NCI-H2107 (cell line): ENCODE measurements around the gene CSTF3.
"Not testable (repeated sequence)": the region's sequence is repeated elsewhere in the genome, so short reads cannot be mapped to it uniquely, and the experiment has no call there.

Experiments
- DNase-seq: peaks from one replicate; lab custom pipeline; 2025; lab: John Stamatoyannopoulos, UW

The CSTF3 gene

DNA sequence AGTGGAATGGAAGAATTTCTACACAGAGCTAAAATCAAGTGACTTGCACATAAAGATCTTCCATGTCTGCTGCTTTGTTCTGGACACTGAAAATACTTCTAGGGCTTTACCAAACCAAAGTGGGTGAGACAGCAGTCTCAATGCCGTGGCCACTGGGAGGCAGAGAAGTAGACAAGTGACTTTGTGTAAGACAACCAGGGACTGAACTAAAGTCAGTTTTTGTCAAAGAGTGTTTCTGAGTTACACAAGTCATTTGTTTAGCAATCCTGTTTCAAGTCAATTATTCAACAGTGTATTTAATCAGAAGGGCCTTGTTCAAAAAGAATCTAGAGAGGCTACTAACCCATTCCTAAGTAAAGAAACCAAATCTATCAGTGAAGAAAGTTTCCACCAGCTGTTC is 75.3 kb downstream of the CSTF3 start:
- no peak for DNase-seq

DNA sequence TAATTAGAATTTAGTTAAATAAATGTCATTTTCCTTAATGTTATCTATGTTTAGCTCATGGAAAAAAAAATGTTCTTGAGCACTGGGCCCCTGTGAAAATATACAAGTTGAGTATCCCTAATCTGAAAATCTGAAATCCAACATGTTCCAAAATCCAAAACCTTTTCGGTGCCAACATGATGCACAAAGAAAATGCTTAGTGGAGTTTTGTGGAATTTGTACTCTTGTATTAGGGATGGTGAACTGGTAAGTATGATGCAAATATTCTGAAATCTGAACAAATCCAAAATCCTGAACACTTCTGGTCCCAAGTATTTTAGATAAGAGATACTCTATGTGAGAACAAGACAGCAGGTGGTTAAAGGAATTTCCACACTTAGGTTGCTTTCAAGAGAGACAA is 77.4 kb downstream of the CSTF3 start:
- DNase-seq: no peak

DNA sequence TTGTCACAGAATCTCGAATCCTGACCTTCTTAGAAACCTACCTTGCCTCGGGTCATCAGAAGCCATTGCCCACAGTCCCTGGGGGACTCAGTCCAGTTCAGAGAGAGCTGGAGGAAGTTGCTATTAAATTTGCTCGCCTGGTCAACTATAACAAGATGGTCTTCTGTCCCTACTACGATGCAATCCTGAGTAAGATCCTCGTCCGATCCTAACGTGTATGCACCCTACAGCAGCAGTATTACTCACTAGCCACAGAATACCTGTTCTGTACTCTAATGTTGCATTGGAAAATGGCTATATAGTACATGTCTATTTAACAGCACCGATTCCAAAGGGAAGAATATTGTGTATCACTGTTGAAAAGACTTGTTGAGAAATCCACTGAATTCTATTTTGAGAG is 88.8 kb downstream of the CSTF3 start:
- no peak for DNase-seq

DNA sequence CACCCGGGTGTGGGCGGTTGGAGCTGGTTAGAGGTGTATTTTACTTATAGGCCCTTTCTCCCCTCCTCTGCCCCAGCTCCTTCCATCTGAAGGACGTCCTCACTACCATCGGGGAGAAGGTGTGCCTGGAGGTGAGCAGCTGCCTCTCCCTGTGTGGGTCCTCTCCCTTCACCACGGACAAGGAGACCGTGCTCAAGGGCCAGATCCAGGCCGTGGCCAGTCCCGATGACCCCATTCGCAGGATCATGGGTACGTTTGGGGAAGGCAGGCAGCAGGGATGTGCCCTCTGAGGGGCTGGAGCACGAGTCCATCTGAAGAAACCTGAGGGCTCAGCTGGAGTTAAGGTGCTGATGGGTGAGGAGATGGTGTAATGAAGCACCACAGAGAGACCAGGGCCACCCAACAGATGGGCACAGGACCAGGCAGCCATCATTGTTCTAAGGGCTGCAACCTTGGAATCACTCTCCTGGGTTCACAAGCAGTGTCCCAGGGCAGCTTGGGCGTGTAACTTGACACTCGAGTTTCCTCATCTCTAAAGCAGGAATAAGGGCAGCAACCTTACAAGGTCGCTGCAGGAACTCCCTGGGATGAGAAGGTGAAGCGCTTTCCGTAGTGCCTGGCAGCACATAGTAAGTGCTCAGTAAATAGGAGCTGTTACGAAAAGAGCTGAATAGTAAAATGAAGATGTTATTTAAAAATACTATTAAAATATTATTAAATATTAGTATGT is 92.5 kb downstream of the CSTF3 start:
- no peak for DNase-seq

DNA sequence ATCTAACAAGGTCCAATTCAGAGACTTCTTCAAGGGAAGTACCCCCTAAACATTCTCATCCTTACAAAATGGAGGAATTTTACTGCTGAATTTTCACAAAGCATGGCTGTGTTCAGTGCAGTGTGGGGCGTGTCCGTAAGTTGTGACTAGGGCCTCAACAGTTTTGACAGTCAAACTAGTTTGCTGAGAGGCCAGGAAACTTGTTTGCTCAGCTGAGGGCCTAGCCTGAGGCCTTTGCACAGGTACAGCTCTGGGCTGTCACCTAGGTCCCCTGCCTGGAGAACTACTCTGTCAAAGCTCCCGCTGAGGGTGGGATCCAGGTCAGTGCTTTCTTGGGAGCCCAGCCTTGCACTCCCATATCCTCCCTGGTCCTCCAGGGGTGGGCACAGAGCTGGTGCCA is 94.0 kb downstream of the CSTF3 start:
- DNase-seq: no peak

DNA sequence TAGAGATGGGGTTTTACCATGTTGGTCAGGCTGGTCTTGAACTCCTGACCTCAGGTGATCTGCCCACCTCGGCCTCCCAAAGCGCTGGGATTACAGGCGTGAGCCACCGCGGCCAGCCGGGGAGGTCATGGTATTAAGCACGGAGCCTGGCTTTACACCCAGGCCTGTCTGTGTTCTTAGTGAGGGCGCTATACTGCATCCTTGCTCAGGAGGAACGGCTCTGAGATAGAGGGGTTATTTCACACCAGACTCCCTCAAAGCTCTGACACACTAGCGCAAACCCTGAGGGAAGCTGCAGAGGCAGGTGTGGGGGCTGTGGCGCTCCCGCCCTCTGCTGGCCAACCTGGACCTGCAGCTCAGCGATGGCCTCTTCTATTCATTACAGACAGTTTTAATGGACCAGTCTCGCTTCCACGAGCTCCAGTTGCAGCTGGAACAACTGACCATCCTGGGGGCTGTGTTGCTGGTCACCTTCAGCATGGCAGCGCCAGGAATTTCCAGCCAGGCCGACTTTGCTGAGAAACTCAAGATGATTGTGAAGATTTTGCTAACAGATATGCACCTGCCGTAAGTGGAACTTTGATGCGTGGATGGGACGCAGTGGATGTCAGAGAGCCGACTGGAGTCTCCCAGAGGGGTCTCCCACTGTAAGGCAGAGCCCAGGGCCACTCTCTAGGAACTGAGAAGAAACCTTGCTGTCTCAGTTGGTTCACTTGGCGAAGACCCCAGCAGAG is 95.7 kb downstream of the CSTF3 start:
- DNase-seq: peak; percentile 31

DNA sequence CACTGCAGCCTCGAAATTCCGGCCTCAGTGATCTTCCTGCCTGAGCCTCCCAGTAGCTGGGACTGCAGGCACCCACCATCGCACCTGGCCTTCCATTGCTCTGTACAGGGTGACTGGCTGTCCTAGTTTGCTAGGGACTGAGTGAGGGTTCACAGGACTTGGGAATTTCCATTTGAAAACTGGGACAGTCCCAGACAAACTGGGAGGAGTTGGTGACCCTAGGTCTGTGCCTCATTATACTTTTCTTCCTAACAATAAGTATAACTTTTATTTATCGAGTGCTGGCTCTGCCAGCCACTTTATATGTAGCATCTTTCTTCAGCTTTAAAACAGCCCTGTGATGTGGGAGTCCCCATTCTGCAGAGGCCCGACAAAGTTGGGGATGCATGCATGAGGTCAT is 96.4 kb downstream of the CSTF3 start:
- DNase-seq: no peak

DNA sequence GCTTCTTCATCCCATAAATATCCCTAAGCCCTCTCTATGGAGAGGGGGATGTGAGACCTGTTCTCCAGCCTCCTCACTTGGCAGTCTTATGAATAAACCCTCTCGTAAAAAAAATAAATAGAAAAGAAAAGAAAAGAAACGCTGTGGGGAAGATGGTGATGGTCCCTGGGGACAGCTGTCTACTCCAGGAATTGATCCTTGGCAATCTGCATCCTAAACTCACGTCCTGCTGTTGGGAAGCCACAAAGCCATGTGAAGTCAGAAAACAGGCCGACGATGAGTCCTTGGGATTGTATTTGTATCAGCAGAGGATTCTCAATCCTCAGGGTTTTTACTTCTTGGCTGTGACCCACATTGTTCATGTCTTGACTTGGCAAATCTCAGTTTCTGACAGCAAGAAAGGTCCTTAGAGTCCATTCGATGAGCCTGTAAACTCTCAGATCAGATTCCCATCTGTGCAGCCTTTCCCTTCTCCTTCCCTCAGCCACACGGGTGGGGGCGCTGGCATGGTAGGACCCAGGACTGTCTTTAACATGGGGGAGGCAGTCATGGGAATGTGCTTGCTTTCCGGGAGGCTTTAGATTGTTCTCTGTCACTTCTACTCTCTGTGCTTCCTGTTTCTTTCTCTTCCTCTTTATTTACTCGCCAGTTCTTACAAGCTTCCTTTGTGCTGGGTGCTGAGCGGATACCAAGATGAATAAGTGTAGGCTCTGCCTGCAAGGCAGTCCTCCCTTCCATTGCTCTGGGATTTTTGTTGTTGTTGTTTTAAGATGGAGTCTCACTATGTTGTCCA is 97.1 kb downstream of the CSTF3 start:
- no peak for DNase-seq

DNA sequence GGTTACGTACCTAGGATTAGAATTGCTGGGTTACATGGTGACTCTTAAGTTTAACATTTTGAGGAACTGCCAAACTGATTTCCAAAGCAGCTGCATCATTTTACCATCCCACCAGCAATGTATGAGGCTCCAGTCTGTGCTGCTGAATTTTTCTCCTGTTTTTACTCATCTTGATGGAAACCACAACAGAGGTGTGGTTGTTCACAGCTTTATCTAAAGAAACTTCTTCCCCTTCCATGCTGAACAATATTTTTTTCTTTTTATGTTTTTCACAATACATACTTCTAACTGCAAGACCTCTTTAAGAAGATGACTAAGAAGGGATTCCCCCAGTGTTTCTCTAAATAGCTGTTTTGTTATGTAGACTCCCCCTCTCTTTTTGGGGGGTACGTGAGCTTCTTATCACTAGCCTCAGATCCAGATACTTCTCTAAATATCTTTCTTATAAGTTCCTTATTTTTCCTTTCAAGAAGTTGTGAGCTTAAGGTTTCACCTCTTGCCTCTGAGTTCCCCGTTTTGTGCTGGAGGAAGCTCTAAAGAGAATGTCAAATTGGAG is 97.9 kb downstream of the CSTF3 start:
- DNase-seq: no peak

DNA sequence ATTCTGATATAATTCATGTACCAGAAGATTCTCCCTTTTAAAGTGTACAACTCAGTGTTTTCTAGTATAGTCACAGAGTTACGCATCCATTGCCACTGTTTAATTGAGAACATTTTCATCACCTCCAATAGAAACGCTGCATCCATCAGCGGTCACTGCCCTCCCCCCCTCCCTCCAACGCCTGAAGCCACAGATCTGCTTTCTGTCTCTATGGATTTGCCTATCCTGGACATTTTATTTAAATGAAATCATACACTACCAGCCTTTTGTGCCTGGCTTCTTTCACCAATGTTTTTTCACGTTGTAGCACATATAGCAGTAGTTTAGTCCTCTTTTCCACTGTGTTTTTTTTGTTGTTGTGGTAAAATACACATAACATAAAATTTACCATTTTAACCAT is 99.1 kb downstream of the CSTF3 start:
- DNase-seq: no peak

DNA sequence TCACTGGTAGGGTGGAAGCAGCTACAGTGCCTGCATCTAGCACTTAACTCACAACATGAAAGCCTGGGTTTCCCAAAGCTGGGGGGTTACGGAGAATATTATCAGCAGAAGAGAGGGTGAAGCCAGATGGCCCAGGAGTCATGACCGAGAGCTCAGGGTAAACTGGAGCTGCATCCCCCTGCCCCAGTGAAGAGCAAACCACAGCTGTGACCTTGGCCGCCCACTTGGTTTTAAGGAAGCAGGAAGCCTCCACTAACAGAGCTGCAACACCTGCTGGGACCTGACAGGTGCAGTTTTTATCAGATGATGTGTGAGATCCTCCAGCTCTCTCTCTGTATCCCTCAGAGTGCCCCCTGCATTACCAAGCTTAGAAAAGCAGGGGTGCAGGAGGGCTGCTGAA is 101.0 kb downstream of the CSTF3 start:
- DNase-seq: no peak

DNA sequence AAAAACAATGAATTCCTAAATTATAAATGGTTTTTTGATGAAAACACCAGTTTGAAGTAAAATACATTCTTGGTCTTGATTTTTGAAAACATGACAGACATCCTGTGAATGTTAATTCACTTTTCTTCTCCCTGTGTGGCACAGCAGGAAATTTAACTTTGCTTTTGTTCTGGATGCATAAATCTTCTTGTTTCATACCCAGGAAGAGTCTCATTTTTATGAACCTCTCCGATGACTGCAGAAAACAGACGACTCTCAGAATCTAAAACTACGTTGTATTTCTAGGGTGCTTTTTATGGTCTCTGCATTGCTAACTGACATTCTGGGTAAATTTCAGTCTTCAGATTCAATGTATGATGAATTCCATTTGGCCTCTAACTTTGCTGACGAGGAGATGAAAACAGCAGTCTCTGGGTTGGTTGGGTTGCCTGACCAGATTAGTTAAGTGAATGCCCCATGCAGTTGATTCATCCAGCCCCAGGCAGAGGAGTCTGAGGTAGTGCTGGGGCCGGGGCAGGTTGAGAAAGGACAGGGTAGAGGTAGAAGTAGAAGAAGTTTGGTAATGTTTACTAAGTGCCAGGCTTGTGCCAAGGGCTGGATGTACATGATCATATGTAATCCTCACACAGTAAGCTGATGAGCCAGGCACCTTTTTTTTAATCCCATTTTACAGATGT is 101.8 kb downstream of the CSTF3 start:
- DNase-seq: no peak

DNA sequence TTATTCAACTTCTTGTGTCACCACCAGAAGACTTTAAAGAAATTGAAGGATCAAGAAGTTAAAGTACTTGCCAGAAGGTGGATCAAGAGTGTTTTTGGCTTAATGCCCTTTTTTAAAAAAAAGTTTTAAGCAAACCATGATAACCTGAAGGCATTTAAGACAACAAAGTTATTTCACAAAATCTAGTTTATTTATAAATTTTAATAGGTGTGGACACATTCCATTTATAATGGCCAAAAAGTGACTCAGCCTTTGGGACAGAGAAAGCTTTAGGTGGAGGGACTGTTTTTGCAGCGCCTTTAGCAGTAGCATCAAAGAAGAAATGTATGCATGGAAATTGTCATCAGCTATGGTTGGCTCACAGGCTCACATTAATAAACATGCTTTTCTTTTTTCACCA is 104.0 kb downstream of the CSTF3 start:
- no peak for DNase-seq

DNA sequence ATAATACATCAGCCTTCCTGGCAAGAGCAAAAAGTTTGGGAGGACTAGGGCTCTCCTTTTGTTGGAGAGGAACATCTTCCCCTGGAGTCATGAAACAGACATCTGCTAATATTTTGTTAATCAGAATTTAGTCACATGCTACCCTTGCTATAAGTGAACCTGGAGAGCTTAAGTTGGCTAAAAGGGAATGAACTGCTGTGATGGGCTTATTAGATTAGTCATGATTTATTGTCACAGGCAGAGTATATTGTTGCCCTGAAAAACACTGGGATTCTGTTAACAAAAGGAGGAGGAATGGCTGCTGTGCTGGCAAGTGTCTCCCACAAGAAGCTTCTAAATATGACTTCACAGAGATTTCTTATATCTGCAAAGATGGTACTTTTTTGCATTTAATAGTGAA is 105.9 kb downstream of the CSTF3 start:
- DNase-seq: no peak

DNA sequence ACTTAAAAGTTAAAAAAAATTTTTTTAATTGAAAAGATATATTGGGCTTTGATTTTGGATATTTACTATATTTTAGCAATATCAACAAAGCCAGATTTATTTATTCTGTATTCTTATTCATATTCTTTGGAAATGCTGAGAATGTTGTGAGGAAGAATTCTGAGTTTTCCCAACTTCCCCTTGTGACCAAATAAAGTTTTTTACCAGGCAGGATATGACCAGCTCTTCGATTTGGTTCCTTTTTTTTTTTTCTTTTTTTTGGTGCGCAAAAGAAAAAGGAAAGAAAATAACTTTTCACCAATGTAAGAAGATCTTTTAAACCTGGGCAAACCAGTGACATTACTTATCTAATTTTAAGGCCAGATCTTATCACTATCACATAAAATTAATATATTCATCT is 109.0 kb downstream of the CSTF3 start:
- DNase-seq: no peak

DNA sequence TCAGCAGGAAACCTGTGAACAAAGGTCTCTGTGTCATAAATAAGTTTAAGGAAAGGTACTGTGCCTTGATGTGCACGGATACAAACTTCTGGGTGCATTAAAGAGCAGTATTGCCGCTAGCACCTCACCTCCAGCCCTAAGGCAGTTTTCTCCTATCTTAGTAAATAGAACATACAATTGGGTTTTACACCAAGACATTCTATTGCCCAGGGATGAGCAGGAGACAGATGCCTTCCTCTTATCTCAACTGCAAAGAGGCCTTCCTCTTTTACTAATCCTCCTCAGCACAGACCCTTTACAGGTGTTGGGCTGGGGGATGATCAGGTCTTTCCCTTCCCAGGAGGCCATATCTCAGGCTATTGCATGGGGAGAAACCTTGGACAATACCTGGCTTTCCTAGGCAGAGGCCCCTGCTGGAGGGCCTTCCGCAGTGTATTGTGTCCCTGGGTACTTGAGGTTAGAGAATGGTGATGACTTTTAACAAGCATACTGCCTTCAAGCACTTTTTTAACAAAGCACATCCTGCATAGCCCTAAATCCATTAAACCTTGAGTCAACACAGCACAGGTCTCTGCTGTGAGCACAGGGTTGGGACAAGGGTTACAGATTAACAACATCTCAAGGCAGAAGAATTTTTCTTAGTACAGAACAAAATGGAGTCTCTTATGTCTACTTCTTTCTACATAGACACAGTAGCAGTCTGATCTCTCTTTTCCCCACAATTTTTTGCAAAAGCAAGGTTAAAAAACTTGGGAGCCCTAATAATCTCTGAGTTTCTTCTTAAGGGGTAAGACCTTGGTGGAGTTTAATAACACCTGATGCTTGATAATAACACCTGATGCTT is 111.5 kb downstream of the CSTF3 start:
- DNase-seq: not testable (repeated sequence)

DNA sequence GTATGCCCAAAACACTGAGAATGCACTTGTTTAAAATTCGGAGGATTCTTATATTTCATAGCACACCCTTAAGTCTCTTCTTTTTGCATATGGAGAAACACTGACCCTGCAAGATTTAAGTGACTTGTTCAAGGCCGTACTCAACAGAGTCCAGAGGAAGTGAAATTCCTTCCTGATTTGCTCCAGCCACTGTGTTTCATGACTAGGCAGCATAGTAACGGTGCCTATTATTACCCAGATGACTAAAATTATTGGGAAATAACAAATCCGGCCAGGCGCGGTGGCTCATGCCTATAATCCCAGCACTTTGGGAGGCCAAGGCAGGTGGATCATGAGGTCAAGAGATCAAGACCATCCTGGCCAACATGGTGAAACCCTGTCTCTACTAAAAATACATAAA is 112.6 kb downstream of the CSTF3 start:
- not testable (repeated sequence) for DNase-seq

DNA sequence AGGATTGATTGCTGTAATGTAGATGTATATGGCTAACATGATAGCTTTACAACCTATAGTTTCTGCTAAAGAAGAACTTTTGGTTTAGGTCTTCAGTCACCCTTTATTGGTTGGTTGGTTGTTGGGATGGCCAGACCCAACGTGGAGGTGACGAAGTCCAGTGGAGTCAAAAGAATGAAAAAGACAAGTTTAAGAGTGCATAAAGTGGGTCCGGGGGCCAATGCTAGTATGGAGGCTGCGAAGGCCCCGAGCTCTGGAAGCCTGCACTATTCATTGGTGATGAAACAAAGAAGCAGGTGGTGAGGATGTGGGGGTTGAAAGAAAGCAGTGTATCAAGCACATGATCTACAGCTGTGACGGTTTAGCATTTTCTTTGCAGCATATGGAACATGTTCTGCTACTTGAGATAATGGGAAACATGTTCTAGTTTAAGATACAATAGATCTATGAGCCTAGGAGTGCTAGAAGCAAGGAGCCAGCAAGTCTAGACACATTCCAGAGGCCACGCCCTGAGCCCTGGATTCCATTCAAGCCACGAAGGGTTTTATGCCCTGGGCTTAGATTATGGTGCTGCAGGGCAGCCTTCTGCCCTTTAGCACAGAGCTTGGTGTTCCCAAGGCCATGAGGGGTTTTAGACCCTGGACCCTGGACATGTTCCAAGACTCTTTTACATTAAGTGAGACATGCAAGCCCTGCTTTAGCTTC is 115.6 kb downstream of the CSTF3 start:
- DNase-seq: no peak

DNA sequence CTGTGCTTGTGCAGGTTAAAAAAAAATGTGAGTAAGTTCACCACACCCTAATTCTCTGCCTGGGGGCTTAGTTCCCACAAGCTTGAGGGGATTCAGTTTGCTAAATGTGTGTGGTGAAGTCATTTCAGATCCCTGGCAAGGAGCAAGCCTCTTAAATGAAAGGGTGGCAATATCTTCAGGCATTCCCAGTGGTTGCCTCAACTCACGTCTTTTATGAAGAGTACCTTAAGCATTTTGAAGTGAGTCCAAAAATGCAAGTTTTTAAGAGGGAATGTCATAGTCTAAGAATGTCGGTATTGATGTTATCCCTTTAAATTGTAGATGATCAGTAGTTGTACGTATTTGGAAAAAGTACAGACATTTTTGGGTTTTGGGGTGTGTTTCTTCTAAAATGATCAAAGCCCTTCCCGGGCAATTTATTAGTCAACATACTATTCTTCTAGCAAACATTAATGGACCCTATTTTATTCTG is 117.0 kb downstream of the CSTF3 start:
- no peak for DNase-seq

DNA sequence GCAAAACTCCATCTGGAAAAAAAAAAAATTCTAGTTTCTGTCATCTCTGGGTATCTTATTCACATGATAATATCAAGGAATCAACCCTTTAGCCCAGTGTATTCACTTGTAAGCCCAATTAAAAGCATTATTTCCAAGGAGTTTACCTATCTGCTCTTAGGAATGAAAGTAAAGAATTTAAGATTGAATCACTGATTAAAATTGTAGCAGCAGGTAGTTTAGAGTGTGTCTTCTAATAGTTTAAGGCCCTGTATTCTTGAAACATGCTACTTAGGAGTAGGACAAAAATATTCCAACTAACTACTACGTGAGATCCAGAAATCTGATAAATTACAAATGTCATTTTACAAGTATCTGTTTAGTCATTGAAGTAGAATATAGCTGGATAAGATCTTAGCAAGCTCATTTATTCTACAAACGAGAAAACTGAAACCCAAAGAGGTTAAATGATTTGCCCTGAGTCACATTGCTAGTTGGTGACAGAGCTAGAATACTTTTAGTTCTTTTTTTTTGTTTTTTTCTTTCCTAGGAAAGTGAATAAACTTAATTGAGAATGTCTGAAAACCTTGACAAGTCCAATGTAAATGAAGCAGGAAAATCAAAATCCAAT is 118.0 kb downstream of the CSTF3 start:
- no peak for DNase-seq
